Stimulated activated CD8-positive, alpha-beta memory T cell treated with anti-CD3 and anti-CD28 coated beads, Interleukin-12 subunit alpha, Interleukin-12 subunit beta, amount 100 ng/mL, for 1 hour (primary cell): Measurements from ENCODE around the gene CHST11.

ENCODE experiments used
- DNase-seq: peaks from one replicate; pipeline ENCODE4 v3.0.0-alpha.2; 2020; ENCODE audit warnings: low read depth

Gene CHST11

DNA sequence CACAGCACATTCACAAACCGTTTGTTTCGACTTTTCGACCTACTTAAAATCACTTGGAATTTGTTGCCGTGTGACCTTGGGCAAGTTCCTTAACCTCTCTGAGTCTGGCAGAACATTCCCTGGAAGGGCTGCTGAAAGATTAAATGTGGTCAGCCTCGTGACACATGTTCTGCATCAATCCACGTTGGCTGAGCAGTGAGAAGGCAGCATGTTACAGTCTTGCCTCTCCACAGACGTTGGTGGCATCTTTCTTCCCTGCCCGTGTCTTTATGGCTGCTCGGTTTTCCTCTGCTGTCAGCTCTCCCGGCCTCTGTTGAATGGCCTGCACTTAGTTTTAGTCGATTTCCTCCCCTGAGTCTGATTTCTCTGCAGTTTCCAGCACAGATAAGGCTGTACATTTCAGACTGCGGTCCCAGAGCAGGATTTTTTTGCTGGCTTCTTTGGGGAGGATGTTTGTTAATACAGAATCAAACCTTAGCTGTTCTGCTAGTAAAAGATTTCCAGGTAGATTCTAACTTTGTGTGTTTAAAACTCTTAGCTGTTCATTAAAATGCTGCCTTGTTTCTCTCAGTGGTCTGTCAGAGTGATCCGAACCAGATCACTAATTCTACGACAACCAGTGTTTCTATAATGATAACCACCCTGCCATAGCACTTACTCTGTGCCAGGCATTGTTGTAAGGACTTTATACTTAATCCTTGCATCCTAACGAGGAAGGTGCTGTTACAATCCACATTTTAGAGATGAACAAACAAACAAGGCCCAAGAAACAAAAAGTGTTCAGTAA, 217.1 kb downstream of the CHST11 start:
- no peak for DNase-seq

DNA sequence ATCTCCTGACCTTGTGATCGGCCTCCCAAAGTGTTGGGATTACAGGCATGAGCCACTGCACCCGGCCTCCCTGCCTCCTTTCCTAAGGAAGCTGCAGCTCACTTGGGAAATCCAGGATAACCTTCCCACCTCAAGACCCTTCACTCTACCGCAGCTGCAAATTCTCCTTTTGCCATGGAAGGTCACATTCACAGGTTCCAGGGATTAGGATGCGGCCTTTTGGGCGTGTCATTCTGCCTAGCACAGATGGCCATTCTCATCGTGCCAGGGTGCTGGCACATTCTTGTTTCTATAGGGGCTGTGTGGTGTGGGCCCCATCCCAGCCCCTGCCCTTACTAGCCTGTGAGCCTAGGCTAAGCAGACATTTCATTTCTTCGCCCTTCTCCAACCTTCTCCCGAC, 219.9 kb downstream of the CHST11 start:
- DNase-seq = no peak

DNA sequence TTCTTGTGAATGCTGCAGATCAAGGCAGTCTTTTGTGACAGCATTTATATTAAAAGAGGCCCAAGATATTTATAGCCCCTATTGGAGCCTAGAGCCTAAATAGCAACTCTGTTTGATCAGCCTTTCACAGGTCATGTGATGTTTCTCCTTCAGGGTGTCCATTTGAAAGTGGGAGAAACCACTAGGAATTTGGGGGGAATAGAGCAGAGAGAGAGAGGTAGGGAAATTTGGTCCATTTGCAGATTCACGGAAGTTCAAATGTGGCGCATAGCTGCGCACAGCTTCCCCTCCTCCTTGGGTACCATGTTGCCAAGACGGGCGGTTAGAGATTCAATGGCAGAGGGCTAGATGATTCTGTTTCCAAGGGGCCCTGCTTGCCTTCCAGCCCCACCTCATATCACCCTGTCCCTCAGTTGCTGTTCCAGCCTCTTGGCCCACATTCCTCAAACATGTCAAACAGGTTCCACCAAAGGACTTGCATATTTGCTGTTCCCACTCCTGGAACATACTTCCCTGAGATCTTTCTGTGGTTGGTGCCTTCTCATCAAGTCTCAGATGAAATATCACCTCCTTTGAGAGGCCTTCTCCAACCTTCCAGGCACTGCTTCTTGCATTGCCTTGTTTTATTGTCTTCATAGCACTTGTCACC, 220.8 kb downstream of the CHST11 start:
- DNase-seq = no peak

DNA sequence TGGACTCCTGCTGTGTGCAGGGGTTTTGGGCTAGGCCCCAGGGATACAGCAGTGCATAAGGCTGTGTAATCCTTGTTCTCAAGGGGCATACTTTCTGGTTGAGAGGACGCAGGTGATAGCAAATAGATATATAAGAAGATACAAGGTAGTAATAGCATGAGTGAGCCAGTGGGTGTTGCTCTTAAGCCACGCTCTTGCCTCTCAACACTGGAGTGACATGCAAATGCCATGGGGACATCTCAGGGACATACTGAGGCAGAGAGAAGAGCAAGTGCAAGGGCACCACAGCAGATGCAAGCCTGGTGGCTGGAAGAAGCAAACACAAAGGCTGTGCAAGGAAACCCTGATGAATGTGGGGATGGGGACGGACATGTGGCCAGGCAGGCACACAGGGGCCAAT, 223.3 kb downstream of the CHST11 start:
- no peak for DNase-seq

DNA sequence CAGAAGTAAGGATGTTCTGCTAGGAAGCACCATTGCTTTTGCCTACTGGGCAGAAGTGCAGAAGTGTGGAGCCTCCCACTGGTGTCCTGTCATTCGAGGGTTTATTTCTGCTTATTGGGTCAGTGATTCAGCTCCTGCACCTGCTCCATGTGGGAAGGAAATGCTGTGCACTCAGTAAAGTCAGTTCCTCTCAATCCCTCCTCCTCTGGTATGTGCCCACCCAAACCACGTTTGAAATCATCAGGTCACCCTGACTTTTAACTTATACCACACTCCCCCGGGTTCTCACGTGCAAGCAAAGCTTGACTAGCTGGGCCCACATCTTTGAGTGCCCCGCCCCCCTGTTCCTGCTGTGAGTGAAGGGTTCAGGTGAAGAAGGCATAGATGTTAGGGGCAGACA, 223.7 kb downstream of the CHST11 start:
- no peak for DNase-seq

DNA sequence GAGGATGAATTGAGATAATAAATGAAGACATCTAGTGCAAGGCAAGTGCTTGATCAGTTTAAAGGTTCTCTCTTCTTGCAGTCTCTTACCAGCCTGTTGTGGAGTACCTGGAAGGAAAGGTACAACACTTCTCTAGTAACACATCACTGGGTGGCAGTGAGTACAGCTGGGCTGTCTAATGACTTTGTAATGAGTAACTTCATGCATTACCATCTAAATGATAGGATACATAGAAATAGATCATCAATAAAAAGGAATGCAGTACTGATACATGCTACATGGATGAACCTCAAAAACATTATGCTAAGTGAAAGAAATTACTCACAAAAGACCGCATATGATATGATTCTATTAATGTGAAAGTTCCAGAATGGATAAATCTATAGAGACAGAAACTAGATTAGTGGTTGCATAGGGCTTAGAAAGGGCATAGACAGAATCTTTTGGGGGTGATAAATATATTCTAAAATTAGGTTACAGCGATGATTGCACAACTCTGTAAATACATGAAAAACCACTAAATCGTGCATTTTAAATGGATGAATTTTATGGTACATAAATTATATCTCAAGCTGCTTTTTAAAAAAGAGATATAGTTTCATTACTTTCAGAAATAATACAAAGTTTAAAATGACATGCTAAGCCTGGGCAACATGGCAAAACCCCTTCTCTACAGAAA, 224.4 kb downstream of the CHST11 start:
- no peak for DNase-seq

DNA sequence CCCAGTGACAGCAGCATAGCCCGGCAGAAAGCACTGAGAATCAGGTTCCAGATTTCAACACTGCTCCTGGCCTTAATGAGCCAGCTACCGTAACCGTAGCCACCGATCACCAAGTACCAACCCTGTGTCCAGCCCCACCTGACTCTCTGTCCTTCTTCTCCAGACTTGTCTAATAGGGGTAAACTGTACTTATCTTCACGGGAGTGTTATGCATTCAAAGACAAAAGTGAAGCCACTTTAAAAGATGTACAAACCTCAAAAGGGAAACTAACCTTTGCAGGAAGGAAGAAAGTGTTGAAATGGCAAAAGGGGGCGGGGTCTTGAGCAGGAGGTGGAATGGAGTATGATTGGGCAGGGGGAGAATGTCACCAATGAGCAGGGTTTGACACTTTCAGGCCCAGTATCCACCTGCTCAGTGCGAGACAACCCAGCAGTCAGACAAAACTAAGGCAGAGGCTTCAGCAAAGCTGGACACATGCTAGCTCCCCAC, 226.1 kb downstream of the CHST11 start:
- peak; percentile 43 for DNase-seq

DNA sequence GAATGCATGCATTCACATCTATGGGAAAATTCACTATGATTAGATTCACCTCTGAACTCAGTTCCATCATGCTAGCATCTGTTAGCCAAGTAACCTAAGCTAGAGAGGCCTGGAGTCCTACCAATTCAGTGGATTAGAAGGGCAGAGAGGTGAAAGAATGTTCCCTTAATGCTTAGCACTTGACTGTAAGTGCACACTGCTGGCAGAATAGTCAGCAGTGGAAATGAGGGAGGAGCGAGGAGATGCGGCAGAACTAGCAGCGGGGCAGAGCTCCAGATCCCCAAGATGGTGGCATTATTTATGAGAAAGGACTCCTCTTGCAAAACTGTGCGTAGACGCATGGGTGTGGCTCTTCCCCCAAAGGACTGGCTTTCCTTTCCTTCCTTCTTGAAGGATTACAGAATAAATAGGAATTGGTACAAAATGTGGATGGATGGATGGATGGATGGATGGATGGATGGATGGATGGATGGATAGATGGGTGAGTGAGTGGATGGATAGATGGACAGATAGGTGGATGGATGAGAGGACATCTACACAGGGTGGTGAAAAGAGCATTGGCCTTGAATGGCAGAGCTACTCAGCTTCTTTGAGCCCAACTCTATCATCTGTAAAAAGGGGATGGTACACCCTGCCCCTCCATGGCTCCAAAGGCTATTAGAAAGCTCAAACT, 227.2 kb downstream of the CHST11 start:
- no peak for DNase-seq

DNA sequence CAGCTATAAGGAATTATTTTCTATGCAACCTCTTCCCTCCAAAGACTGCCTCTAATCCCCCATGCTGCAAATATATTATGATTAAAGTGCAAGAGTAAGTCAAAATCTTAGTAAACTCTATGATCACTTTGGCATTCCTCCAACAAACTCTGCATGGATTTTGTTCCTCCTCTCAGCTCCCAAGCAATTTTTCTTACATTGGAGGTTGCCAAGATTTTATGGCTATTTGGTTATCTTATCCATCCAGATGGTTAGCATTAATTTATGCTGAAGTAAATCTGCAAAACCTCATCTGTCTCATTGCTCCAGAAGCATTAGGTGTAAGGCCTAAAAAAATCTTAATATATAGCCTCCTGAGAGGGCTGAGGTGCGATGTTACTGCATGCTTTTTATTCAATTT, 228.1 kb downstream of the CHST11 start:
- no peak for DNase-seq

DNA sequence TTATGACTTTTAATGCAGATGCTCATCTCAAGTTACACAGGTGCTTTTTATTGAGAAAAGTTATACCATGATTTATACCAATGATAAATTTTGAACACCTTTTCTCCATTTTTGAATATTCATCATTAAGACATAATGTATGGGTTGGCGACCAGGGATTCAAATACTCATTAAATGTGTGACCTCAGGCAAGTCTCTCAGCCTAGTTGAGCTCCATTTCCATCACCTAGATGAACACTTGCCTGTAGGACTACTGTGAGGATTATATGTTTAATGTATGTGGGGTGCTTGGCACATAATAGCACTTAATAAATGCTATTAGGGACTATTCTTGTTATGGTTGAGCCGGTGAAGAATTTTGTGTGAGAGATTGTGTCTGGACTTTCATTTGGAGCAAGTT, 228.6 kb downstream of the CHST11 start:
- DNase-seq = no peak

DNA sequence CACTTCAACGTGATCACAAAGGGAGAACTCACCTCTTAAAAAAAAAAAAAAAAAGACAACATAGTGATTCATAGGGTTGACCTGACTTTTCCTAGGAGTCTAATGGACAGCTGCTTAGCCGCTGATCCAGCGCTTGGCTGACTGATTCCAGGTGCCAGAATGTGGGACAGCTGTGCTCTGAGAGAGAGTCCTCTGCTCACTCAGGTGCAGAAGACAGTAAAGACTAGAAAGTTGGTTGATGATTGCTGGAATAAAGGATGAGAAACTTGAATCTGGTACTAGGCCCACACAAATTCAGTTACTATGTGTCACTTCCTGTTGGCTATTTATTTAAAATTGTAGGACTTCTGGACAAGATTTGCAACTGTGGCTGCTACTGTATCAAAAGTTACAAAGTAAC, 229.4 kb downstream of the CHST11 start:
- no peak for DNase-seq

DNA sequence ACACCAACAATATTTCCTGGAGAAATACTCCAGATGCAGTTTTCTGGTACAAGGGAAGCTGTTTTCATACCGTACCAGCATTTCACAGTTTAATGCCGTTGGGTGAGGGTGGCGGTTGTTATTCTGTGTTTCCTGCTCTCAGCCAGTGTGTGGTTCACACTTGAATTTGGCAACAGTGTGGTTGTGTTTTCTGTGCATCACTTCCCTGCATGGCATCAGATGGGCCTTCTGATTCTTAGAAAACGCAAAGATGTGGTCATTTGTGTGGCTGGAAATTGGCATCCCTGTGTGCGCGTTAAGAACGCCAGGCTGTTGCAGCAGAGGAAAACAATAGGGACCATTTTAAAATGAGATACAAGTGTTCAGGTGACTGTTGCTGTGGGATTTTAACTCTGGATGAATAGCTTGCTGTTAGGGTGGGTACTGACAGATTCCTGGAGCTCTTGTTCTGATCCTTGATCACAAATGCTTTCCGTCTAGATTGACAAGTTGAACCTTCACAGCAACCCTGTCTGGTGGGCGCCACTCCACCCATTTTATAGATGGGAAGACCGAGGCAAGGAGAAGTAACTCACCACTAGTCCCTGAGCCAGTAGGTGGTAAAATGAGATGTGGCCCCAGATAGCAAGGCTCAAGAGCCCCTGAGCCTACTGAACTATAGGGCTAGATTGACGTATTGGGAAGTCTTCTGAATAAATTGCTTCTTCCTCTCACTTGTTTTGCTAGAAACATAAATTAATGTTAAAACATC, 231.2 kb downstream of the CHST11 start:
- no peak for DNase-seq

DNA sequence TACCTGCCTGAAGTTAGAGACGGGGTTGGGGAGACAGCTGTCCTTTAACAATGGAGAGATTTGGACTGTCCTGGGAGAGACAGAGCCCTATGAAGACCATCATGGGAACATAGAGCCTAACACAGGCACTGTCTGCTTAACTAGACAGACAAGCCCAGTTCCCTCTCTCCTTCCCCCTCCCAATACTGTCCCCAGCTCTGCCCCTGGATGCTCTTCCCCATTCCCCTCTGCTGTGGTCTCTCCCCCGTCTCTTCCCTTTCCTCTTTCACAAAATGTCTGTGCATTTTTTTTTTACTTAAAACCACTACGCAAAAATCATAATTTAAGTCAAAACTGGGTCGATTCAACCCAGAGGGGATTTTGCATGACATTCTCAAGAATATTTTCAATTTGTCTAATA, 232.9 kb downstream of the CHST11 start:
- DNase-seq = no peak

DNA sequence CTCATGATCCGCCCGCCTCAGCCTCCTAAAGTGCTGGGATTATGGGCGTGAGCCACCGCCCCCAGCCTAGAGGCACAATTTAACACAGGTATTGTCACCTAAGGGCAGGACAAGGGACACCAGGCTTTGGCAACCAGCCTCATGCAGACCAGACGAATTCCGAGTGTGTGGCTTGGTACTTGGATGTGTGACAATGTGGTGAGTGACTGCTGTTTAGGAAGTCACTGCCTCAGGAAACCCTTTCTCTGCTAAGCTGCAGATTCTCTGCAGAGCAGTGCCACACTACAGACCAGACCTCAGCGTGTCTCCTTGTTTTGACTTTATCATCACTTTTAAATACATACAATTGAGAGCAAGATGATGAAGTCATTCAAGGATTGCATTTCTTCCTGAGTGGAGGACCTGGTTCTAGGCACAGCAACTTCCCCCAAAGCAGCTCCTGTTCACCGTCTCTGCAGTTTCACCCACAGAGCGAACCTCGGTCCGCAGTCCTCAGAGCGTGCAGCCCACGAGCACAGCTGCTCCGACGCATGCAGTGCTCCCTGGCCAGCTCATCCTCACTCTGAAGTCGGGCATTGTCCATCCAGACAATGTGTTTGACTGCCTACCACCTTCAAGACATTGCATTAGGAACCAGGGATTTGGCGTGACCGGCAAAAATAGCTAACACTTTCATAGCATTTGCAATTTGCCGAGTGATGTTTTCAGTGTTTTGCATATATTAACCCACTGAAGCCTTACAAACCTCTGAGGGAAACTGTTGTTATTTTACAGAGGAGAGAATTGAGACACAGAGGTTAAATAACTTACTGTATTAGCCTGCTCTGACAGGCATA, 235.2 kb downstream of the CHST11 start:
- DNase-seq = no peak

DNA sequence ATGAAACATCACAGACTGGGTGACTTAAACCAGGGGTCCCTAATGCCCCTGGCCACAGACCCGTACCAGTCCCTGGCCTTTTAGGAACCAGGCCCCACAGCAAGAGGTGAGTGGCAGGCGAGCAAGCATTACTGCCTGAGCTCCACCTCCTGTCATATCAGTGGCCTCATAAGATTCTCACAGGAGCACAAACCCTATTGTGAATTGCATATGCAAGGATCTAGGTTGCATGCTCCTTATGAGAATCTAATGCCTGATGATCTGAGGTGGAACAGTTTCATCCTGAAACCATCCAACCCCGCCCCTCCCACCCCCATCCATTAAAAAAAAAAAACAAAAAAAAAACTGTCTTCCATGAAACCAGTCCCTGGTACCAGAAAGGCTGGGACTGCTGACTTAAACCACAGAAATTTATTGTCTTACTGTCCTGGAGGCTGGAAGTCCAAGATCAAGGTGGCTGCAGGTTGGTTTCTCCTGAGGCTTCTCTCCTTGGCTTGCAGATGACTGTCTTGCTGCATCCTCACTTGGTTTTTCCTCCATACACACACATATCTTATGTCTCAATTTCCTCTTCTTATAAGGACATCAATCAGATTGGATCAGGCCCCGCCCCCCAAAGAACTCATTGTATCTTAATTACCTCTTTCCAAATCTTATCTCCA, 235.9 kb downstream of the CHST11 start:
- no peak for DNase-seq

DNA sequence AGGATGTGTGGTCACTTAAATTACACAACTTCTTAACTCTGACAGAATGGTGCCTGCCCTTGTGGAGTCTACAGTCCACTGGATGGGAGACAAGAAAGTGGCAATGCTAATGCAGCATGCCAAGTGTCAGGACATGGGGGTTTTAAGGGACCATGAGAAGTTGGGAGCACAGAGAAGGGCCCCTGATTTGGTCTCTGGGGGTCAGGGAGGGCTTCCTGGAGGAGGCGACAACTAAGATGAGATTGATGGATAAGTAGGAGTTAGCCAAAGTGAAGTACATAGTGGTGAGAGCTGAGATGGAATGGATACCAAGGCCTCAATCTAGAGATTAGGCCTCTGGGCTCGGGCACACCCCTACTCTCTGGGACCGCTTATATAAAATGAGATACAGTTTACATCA, 236.7 kb downstream of the CHST11 start:
- no peak for DNase-seq

DNA sequence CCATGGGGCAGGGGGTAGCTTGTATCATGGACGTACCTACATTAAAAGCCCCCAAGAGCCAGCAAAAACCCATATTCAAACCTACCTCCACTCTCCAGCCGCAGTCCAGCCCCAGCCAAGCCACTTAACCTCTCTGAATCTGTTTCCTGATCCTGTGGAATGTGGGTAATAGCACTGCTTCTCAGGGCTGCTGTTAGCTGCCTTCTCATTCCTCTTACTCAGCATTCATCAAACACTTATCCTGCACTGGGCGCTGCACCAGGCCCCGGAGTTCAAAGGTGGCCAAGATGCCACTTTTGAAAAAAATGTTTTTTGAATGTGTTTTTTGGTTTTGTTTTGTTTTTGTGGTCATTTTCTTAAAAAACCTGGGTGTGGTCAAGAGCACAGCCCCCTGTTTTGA, 237.4 kb downstream of the CHST11 start:
- DNase-seq = no peak

DNA sequence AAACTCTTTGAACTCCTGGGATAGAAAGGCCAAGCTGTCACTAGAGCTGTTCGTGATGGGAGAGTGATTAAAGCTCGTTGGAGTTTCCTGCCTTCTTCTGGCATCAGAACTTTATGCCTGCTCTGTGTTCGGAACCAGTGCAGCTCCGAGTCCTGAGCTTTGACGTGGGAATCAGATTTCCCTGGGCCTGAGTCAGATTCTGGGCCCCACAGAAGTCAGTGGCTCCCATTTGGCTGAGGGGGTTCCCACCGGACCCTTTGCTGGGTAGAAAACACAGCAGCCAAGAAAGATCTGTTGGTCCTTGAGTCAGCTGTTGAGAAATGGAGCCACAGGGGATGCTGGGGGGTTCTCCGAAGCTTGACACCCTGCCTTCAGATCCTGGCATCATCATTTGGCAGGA, 238.0 kb downstream of the CHST11 start:
- no peak for DNase-seq

DNA sequence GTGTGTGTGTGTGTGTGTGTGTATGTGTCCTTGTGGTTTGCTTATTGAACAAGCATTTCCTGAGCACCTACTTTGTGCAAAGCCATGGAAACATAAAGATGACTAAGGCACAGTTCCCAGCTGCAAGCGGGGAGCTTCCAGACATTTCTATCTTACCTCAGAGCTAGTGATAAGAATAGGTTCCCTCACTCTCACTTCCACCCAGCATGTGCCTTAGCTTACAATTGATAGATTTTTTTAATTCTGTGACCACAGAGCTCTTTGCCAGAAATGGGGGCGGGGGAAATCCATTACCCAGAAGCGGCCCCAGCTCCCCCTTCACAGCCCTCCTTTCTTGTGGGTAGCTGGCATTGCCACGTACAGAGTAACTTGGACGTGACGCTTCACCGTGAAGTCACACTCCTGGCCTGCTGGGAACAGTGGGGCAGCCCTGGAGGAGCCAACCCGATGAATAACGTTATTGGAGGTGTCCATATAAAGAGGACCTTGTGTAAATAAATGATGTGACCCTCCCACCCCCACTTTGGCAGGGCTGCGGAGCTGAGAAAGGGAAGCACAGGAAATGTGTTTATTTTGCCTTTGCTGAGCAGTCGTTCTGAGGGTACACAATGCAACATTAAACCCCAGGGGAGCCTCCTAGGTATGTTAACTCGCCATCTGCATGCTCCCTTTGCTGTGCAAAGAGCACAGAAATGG, 238.9 kb downstream of the CHST11 start:
- peak; percentile 27 for DNase-seq

DNA sequence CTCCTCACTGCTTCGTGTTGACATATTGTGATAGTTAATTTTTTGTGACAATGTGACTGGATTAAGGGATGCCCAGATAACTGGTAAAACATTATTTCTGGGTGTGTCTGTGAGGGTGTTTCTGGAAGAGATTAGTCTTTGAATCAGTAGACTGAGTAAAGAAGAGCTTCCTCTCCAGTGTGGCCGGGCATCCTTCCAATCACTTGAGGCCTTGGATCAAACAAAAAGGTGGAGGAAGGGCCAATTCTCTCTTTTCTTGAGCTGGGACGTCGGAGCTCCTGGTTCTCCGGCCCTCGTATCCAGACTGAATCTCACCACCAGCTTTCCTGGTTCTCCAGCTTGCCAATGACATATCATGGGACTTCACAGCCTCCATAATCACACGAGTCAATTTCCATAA, 240.4 kb downstream of the CHST11 start:
- DNase-seq = no peak
